Ascending aorta (tissue), 2 donors: Measurements from ENCODE around the gene CCDC177. TPM values are rescaled to one million over a fixed set of nuclear protein-coding genes. Genes with fewer than 3 reads are reported as not detected.

Experiments used
- DNase-seq, 2 donors: peaks; one replicate each; pipeline ENCODE4 v3.0.0-alpha.2; 2019; ENCODE audit warnings: low spot score in 2 of 2
- H3K27ac ChIP-seq, 2 donors: fragments of 200-600 bp; sonication (generic); one replicate each; pipeline ENCODE4 v1.5.1; 2016 to 2017; ENCODE audit warnings: mild to moderate bottlenecking in 1 of 2
- H3K27me3 ChIP-seq: fragments of 200-600 bp; sonication (generic); one replicate; pipeline ENCODE4 v1.5.1; 2017
- H3K36me3 ChIP-seq, 2 donors: fragments of 200-600 bp; sonication (generic); one replicate each; pipeline ENCODE4 v1.5.1; 2016
- H3K4me1 ChIP-seq, 2 donors: fragments of 200-600 bp; sonication (generic); one replicate each; pipeline ENCODE4 v1.5.1; 2016 to 2017; ENCODE audit warnings: mild to moderate bottlenecking in 1 of 2
- H3K4me3 ChIP-seq, 2 donors: fragments of 200-600 bp; sonication (generic); one replicate each; pipeline ENCODE4 v1.5.1; 2016 to 2017; ENCODE audit warnings: mild to moderate bottlenecking in 1 of 2
- H3K9me3 ChIP-seq, 2 donors: fragments of 200-600 bp; sonication (generic); one replicate each; pipeline ENCODE4 v1.5.1; 2016
- intact Hi-C: fragments of 100-400 bp; cut with DNase I; formaldehyde crosslinking; loops from one replicate; pipeline ENCODE4 v1.15.1; 2023
- total RNA-seq: library from RNA; depleted of rRNA; stranded (reverse); fragments of >200 nt; gene quantifications from one replicate; pipeline ENCODE4 v1.1.0, GENCODE V29; 2016
- TF ChIP-seq, protein P1 (sequence below), 3 experiments: fragments of 200-600 bp in 2 of 3; fragments of 450-650 bp in 1 of 3; sonication (generic) in 2 of 3; IDR thresholded peaks; one replicate each; pipeline ENCODE4 v1.5.1; 2016 to 2019; ENCODE audit warnings: antibody characterized with exemption in 3 of 3, mild to moderate bottlenecking in 1 of 3, moderate library complexity in 1 of 3

CCDC177 gene
- total RNA-seq, 1 donor from 2014 or later: not detected

DNA sequence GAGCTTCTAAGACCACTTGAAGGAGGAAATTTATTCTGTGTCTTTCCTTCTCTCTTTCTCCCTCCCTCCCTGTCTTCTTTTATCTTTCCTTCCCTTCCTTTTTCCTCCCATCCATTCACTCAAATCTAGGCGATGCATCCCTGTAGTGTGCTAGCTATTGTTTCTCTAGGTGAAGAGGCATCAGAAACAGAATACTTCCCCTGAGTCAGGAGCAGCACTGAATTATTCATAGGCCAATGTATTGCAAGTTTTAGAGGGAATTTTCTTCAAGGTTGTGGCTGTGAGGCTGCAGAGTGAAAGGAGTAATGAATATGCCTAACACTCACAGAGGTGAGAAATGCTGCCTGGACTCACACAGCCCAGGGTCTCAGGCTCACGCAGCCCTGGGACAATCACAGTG, 23.2 kb downstream of the CCDC177 start:
- DNase-seq: no peak
- H3K27me3 ChIP-seq: no peaks in the 10 kb centered on the region
- H3K36me3 ChIP-seq: no peaks in the 10 kb centered on the region
- H3K27ac ChIP-seq: no peak overlapping the region
- intact Hi-C loops: no loop called here
- no peak overlapping the region for H3K4me3 ChIP-seq
- TF ChIP-seq, protein P1, sequence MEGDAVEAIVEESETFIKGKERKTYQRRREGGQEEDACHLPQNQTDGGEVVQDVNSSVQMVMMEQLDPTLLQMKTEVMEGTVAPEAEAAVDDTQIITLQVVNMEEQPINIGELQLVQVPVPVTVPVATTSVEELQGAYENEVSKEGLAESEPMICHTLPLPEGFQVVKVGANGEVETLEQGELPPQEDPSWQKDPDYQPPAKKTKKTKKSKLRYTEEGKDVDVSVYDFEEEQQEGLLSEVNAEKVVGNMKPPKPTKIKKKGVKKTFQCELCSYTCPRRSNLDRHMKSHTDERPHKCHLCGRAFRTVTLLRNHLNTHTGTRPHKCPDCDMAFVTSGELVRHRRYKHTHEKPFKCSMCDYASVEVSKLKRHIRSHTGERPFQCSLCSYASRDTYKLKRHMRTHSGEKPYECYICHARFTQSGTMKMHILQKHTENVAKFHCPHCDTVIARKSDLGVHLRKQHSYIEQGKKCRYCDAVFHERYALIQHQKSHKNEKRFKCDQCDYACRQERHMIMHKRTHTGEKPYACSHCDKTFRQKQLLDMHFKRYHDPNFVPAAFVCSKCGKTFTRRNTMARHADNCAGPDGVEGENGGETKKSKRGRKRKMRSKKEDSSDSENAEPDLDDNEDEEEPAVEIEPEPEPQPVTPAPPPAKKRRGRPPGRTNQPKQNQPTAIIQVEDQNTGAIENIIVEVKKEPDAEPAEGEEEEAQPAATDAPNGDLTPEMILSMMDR (IDR thresholded peaks at IDR 0.05): no peak
- H3K9me3 ChIP-seq: no peaks in the 10 kb centered on the region
- no peaks in the 10 kb centered on the region for H3K4me1 ChIP-seq

DNA sequence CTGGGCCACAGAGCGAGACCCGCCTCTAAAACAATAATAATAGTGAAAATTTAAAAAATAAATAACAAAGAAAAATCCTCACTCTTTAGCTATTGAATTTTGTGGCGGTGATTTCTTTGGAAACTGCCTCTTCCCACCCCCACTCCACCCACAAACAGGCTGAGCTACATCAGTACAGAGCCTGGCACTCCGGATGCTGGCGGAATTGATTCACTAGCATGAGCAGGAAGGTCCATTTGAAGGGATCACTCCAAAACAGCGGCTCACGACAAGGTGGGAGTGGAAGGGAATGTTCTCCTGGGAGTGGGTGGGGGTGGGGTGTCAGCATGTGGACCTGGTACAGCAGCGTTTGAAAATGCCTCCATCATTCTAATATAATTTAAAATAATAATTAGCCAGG, 26.1 kb downstream of the CCDC177 start:
- Histone ChIP-seq H3K4me3 (no peak overlapping the region), H3K27me3 (no peaks in the 10 kb centered on the region), H3K4me1 (no peaks in the 10 kb centered on the region), H3K36me3 (no peaks in the 10 kb centered on the region), H3K27ac (no peak overlapping the region), H3K9me3 (no peaks in the 10 kb centered on the region)
- TF ChIP-seq, protein P1 (IDR thresholded peaks at IDR 0.05): no peak
- DNase-seq: no peak
- intact Hi-C loops: no loop called here

DNA sequence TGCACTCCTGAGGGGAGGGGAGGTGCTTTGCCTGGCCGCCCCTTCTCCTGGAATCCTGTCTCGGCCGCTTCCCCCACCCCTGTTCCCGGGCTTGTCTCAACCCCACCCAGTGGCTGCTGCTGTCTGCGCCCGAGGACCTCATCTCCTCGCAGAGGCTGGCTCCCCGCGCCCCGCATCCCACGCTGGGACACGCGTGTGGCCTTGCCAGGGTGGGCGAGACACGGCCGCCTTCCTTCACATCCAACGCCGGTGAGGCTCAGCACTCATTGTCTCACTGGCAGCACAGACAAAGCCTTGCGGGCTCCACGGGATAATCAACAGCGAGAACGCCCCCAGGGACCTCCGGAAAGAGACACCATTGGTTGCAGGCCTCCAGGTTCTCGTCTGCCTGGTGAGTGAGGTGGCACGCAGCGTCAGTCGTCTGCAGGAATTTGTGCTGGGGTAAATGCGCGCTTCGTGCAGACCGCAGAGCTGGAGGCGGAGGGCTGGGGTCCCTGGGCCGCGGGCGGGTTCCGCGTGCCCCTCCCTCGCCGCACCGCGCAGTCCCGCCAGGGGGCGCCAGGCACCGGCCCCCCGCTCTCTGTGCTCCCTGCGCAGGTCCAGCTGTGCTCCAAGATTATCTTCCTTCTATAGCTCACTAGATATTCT, 26.8 kb downstream of the CCDC177 start:
- H3K36me3 ChIP-seq: no peaks in the 10 kb centered on the region
- no peak for DNase-seq
- H3K27ac ChIP-seq: no peak overlapping the region
- TF ChIP-seq, protein P1 (IDR thresholded peaks at IDR 0.05): peak in 1 of 3 experiments; percentile 35
- H3K9me3 ChIP-seq: no peaks in the 10 kb centered on the region
- H3K4me1 ChIP-seq: no peaks in the 10 kb centered on the region
- H3K4me3 ChIP-seq: no peak overlapping the region
- no peaks in the 10 kb centered on the region for H3K27me3 ChIP-seq
- intact Hi-C loops: no loop called here

DNA sequence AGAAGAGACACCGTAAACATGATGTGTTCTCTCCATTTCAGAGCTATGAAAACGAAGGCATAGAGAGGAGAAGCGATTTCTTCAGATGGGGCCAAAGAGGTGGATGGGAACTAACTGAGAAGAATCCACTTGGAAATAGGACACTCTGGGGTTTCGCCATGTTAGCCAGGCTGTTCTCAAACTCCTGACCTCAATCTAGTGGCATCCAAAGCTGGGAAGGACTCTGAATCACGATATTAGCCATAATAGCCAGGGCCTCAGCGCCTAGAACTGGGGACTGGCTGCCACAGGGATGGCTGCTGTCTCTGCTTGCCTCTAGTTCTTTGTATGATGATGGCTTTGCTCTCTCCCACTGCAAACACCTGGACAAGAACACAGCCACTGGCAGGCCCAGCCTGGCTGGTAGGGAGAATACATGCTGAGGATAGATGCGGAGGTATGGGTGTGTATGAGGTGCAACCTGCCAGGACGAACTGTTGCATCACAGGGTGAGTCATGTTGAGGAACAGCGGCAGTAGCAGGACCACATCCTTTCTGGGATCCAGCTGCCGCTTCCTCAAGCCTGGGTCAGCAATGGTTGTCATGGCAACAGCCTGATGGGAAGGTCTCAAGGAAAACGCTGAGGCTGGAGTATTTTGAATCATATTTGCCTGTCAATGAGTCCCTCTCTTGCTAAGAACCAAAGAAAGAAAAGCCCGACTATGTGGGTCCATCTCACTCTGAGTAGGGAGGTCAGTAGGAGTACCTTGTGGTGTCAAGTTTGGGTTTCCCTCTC, 31.1 kb downstream of the CCDC177 start:
- Histone ChIP-seq H3K36me3 (no peaks in the 10 kb centered on the region), H3K27me3 (no peaks in the 10 kb centered on the region), H3K9me3 (no peaks in the 10 kb centered on the region), H3K27ac (no peak overlapping the region), H3K4me3 (no peak overlapping the region), H3K4me1 (no peaks in the 10 kb centered on the region)
- TF ChIP-seq, protein P1 (IDR thresholded peaks at IDR 0.05): no peak
- intact Hi-C loops: no loop called here
- peak; percentile 39 to 76 for DNase-seq

DNA sequence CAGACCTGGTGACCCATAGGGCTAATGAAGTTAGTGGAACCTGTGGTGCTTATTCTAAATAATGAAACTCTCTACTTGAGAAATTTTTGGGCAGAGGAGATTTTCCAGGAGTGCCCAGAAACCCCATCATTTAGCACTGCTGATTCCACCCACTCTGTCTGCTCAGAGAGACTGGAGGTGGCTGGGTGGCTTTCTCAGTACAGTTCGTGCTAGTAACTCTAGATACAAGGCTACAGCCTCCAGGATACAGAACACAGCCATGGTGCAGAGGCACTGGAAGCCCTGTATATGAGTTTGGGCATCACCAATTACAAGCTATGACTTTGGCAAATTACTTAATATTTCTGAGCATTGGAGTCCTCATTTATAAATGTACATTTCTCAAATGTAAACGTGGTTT, 32.4 kb downstream of the CCDC177 start:
- no peaks in the 10 kb centered on the region for H3K36me3 ChIP-seq
- TF ChIP-seq, protein P1 (IDR thresholded peaks at IDR 0.05): no peak
- H3K27me3 ChIP-seq: no peaks in the 10 kb centered on the region
- intact Hi-C loops: no loop called here
- H3K27ac ChIP-seq: no peak overlapping the region
- H3K4me3 ChIP-seq: no peak overlapping the region
- no peak for DNase-seq
- no peaks in the 10 kb centered on the region for H3K9me3 ChIP-seq
- no peaks in the 10 kb centered on the region for H3K4me1 ChIP-seq
